ENCODE data around the gene MOGAT3. TPM values are rescaled to one million over a fixed set of nuclear protein-coding genes. Genes with fewer than 3 reads are reported as not detected.
A peak's percentile ranks its signal among the peaks of the same experiment; 100 is the strongest.

Gene MOGAT3
- total and polyA plus RNA-seq, 9 of the 15 experiments (the other 6 are each of a cell fraction or from before 2014, with no cell fraction given): 0.07 to 0.17 (median 0.13) TPM; not detected in 6

- TF ChIP-seq ATF3 (IDR thresholded peaks at IDR 0.05): peak; percentile 35; the same call in 1 of the 2 replicates
- TF ChIP-seq ATF3 (CRISPR knock-in tag; conservative IDR thresholded peaks at IDR 0.05): no peak
- TF ChIP-seq HMGN3 (IDR thresholded peaks at IDR 0.05; ENCODE audit: borderline replicate concordance, extremely low read depth, insufficient read length, low read depth, low read length): peak; percentile 95
- no peak for TF ChIP-seq ATF1 (CRISPR knock-in tag; IDR thresholded peaks at IDR 0.05)
- peak; percentile 91 for TF ChIP-seq ATF1 (tag; IDR thresholded peaks at IDR 0.05)
- TF ChIP-seq ZNF449 (CRISPR knock-in tag; IDR thresholded peaks at IDR 0.05): no peak
- TF ChIP-seq SNIP1 (IDR thresholded peaks at IDR 0.05; ENCODE audit: low read depth): no peak
- TF ChIP-seq NRF1 (conservative IDR thresholded peaks at IDR 0.05 in 1 of 2, IDR thresholded peaks at IDR 0.05 in 1 of 2): peak; percentile 97 to 98
- no peak for TF ChIP-seq ZNF511 (CRISPR knock-in tag; IDR thresholded peaks at IDR 0.05)
- TF ChIP-seq HBP1 (CRISPR knock-in tag; IDR thresholded peaks at IDR 0.05): 0 out of 2 replicates have a peak, but pooled peaks have one; percentile 21
- TF ChIP-seq RFX5 (IDR thresholded peaks at IDR 0.05; ENCODE audit: low read depth, low read length): no peak
- TF ChIP-seq TFAP4 (CRISPR knock-in tag; IDR thresholded peaks at IDR 0.05; ENCODE audit: borderline replicate concordance): peak; percentile 86
- TF ChIP-seq ESRRA (IDR thresholded peaks at IDR 0.05; ENCODE audit: borderline replicate concordance, low read depth): peak; percentile 36; the same call in 1 of the 2 replicates
- TF ChIP-seq HMBOX1 (IDR thresholded peaks at IDR 0.05): no peak
- no peak; the same call in 1 of the 2 replicates for TF ChIP-seq CBX1 (IDR thresholded peaks at IDR 0.05; ENCODE audit: low read depth)
- TF ChIP-seq MAFF (IDR thresholded peaks at IDR 0.05; ENCODE audit: low read length): no peak
- no peak for TF ChIP-seq ETV6 (IDR thresholded peaks at IDR 0.05; ENCODE audit: borderline replicate concordance in 1 of 2, low read depth in 2 of 2, low read length in 1 of 2)
- TF ChIP-seq ETV6 (CRISPR knock-in tag; IDR thresholded peaks at IDR 0.05; ENCODE audit: borderline replicate concordance): no peak
- peak; percentile 47 for TF ChIP-seq MBD2 (IDR thresholded peaks at IDR 0.05; ENCODE audit: borderline replicate concordance, low read depth)
- no peak for TF ChIP-seq HDGF (IDR thresholded peaks at IDR 0.05)
- TF ChIP-seq BRD9 (IDR thresholded peaks at IDR 0.05; ENCODE audit: low read depth, partially characterized antibody): peak; percentile 18
Measured at GRCh38 chr7:101217388-101218235, 16.8 kb upstream of the MOGAT3 start, which contains the start of the genes PLOD3 and ZNHIT1 (continued).

Measured in K562 (cell line).